ENCODE results near the gene OR52K2. TPM values are rescaled to one million over a fixed set of nuclear protein-coding genes. Genes with fewer than 3 reads are reported as not detected.

The OR52K2 gene
- total and polyA plus RNA-seq, 12 donors: 0.23 to 0.26 TPM; not detected in 10

GRCh38 chr11:4430051-4430450 is 19.0 kb upstream of the OR52K2 start:
- intact Hi-C loops (cut with DNase I): no loop called here
- ATAC-seq (no peak), DNase-seq (no peak)
- no peak overlapping the region for H3K4me3 ChIP-seq
- 71 to 76% methylated on average over 4 of the region's 4 CpGs for WGBS, 2 donors
- peaks cover 0 to 6% (median 0%) of the 10 kb centered on the region in 9 donors for H3K4me1 ChIP-seq
- TF ChIP-seq, protein P1, sequence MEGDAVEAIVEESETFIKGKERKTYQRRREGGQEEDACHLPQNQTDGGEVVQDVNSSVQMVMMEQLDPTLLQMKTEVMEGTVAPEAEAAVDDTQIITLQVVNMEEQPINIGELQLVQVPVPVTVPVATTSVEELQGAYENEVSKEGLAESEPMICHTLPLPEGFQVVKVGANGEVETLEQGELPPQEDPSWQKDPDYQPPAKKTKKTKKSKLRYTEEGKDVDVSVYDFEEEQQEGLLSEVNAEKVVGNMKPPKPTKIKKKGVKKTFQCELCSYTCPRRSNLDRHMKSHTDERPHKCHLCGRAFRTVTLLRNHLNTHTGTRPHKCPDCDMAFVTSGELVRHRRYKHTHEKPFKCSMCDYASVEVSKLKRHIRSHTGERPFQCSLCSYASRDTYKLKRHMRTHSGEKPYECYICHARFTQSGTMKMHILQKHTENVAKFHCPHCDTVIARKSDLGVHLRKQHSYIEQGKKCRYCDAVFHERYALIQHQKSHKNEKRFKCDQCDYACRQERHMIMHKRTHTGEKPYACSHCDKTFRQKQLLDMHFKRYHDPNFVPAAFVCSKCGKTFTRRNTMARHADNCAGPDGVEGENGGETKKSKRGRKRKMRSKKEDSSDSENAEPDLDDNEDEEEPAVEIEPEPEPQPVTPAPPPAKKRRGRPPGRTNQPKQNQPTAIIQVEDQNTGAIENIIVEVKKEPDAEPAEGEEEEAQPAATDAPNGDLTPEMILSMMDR (IDR thresholded peaks at IDR 0.05): no peak
- H3K27me3 ChIP-seq: no peaks in the 10 kb centered on the region
- H3K9me3 ChIP-seq: no peaks in the 10 kb centered on the region
- no peaks in the 10 kb centered on the region for H3K36me3 ChIP-seq
- H3K27ac ChIP-seq: no peak overlapping the region

DNA sequence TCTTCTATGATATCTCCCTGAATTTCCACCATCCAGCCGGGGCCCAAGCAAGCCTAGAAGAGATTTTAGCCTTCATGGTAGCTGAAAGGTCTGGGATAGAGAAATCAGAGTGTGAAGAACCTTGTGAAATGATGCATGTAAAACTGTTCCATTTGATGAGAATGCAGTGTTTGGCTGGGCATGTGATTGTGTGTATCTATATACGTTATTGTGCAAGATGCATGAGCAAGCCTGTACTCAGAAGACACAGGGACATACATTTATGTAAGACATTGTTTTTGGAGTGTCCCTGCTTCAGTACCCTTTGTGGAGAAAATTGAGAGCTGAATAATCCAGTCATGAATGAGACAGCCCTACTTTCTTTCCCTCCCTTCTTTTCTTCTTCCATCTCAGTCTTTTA is 15.2 kb upstream of the OR52K2 start:
- TF ChIP-seq, protein P1 (IDR thresholded peaks at IDR 0.05): no peak
- ATAC-seq: no peak
- intact Hi-C loops (cut with DNase I): no loop called here
- Histone ChIP-seq H3K27ac (no peak overlapping the region), H3K4me3 (no peak overlapping the region), H3K9me3 (peaks cover 0 to 4% (median 0%) of the 10 kb centered on the region in 11 donors), H3K36me3 (no peaks in the 10 kb centered on the region), H3K4me1 (peaks cover 0 to 16% (median 0%) of the 10 kb centered on the region in 9 donors), H3K27me3 (no peaks in the 10 kb centered on the region)
- 48 to 59% methylated on average over 2 of the region's 2 CpGs for WGBS, 2 donors
- DNase-seq: no peak

GRCh38 chr11:4436411-4436810 is 12.7 kb upstream of the OR52K2 start:
- H3K27ac ChIP-seq: no peak overlapping the region
- peaks cover 0 to 9% (median 0%) of the 10 kb centered on the region in 11 donors for H3K9me3 ChIP-seq
- ATAC-seq: no peak
- H3K4me3 ChIP-seq: no peak overlapping the region
- WGBS, 2 donors: 73 to 83% methylated on average over 1 of the region's 1 CpG
- no peaks in the 10 kb centered on the region for H3K27me3 ChIP-seq
- intact Hi-C loops (cut with DNase I): no loop called here
- TF ChIP-seq, protein P1 (IDR thresholded peaks at IDR 0.05): no peak
- DNase-seq: no peak
- no peaks in the 10 kb centered on the region for H3K36me3 ChIP-seq
- H3K4me1 ChIP-seq: peaks cover 0 to 19% (median 0%) of the 10 kb centered on the region in 9 donors

- 81 to 94% methylated on average over 3 of the region's 3 CpGs for WGBS, 2 donors
- Histone ChIP-seq H3K27ac (no peak overlapping the region), H3K36me3 (no peaks in the 10 kb centered on the region), H3K4me1 (peaks cover 0 to 28% (median 0%) of the 10 kb centered on the region in 9 donors), H3K4me3 (no peak overlapping the region), H3K9me3 (peaks cover 0 to 9% (median 0%) of the 10 kb centered on the region in 11 donors), H3K27me3 (no peaks in the 10 kb centered on the region)
- DNase-seq: no peak
- ATAC-seq: no peak
- intact Hi-C loops (cut with DNase I): no loop called here
- TF ChIP-seq, protein P1 (IDR thresholded peaks at IDR 0.05): no peak
Measured at GRCh38 chr11:4441515-4441914, 7.6 kb upstream of the OR52K2 start.

Data from heart right ventricle (tissue), 16 donors.